Panc1 (cell line): ENCODE results near the gene RSPH6A.

ENCODE experiments used
- CTCF ChIP-seq: fragments of 450-650 bp; IDR thresholded peaks from 2 replicates; pipeline ENCODE4 v1.5.1; 2017; ENCODE audit warnings: mild to moderate bottlenecking
- SIN3A ChIP-seq: IDR thresholded peaks from 2 replicates; pipeline ENCODE4 v1.6.1; 2012; ENCODE audit warnings: low read depth, mild to moderate bottlenecking, low read length, moderate library complexity, borderline replicate concordance; ENCODE audit not compliant: insufficient read depth

GRCh38 chr19:45823182-45823581 lies 8.1 kb upstream of the RSPH6A start:
- no peak for TF ChIP-seq SIN3A
- no peak for TF ChIP-seq CTCF
